Stimulated activated CD8-positive, alpha-beta memory T cell treated with anti-CD3 and anti-CD28 coated beads, Interleukin-15, amount 100 ng/mL, for 48 hours (primary cell): ENCODE results near the gene RAG2.

Experiments used
- DNase-seq, 2 donors: peaks; one replicate each; pipeline ENCODE4 v3.0.0-alpha.2; 2020; ENCODE audit warnings: low read depth in 2 of 2

Gene RAG2

GRCh38 chr11:36550385-36551115 lies 47.5 kb downstream of the RAG2 start:
- no peak for DNase-seq
